ENCODE results near the gene UROS. TPM values are rescaled to one million over a fixed set of nuclear protein-coding genes. Genes with fewer than 3 reads are reported as not detected.

Gene UROS
- total RNA-seq = 51.4 TPM

GRCh38 chr10:125822878-125823662 is at the start of gene UROS, which contains the start of gene BCCIP:
Gene UROS (minus strand): TSS chr10:125823258. CDS start chr10:125816499, 6,759 bp downstream.
Gene BCCIP (plus strand): TSS chr10:125823546. CDS start chr10:125823558, 12 bp downstream.
- DNase-seq (ENCODE audit: low spot score in 2 of 2) = peak; percentile 89 to 93
- FAIRE-seq = no peak

GRCh38 chr10:125871338-125871737 is 48.3 kb upstream of the UROS start:
- DNase-seq (ENCODE audit: low spot score in 2 of 2) (no peak), FAIRE-seq (no peak)

GRCh38 chr10:125868372-125868975 is 45.4 kb upstream of the UROS start:
- DNase-seq (ENCODE audit: low spot score in 2 of 2) (no peak), FAIRE-seq (peak; percentile 55)

- no peak for DNase-seq (ENCODE audit: low spot score in 2 of 2)
- no peak for FAIRE-seq
These were observed 43.5 kb upstream of the UROS start for GRCh38 chr10:125866421-125867029.

GRCh38 chr10:125865120-125865519 is 42.1 kb upstream of the UROS start:
- FAIRE-seq = no peak
- DNase-seq (ENCODE audit: low spot score in 2 of 2) = no peak

- FAIRE-seq (no peak), DNase-seq (ENCODE audit: low spot score in 2 of 2) (no peak)
These were observed 36.2 kb upstream of the UROS start for GRCh38 chr10:125859128-125859817.

GRCh38 chr10:125857185-125857760 is 34.2 kb upstream of the UROS start:
- DNase-seq (ENCODE audit: low spot score in 2 of 2) (no peak), FAIRE-seq (no peak)

GRCh38 chr10:125852487-125852886 is 29.4 kb upstream of the UROS start:
- no peak for FAIRE-seq
- no peak for DNase-seq (ENCODE audit: low spot score in 2 of 2)

- DNase-seq (ENCODE audit: low spot score in 2 of 2) (no peak), FAIRE-seq (no peak)
These were observed 28.0 kb upstream of the UROS start for GRCh38 chr10:125850766-125851731.

GRCh38 chr10:125849448-125849847 is 26.4 kb upstream of the UROS start:
- DNase-seq (ENCODE audit: low spot score in 2 of 2) = no peak

GRCh38 chr10:125848857-125849256 is 25.8 kb upstream of the UROS start:
- no peak for FAIRE-seq
- DNase-seq (ENCODE audit: low spot score in 2 of 2) = no peak

More at GRCh38 chr10:125849448-125849847, 26.4 kb upstream of the UROS start:
- no peak for FAIRE-seq

- FAIRE-seq = no peak
These were observed 25.3 kb upstream of the UROS start for GRCh38 chr10:125848371-125848770.

GRCh38 chr10:125846894-125847293 is 23.8 kb upstream of the UROS start:
- FAIRE-seq = no peak
- no peak for DNase-seq (ENCODE audit: low spot score in 2 of 2)

More at GRCh38 chr10:125848371-125848770, 25.3 kb upstream of the UROS start:
- DNase-seq (ENCODE audit: low spot score in 2 of 2) = no peak

GRCh38 chr10:125845617-125846016 is 22.6 kb upstream of the UROS start:
- no peak for FAIRE-seq
- DNase-seq (ENCODE audit: low spot score in 2 of 2) = no peak

GRCh38 chr10:125844751-125845221 is 21.7 kb upstream of the UROS start:
- FAIRE-seq = no peak
- DNase-seq (ENCODE audit: low spot score in 2 of 2) = no peak

GRCh38 chr10:125843603-125844329 is 20.7 kb upstream of the UROS start:
- no peak for DNase-seq (ENCODE audit: low spot score in 2 of 2)
- FAIRE-seq = no peak

GRCh38 chr10:125840955-125841354 is 17.9 kb upstream of the UROS start:
- DNase-seq (ENCODE audit: low spot score in 2 of 2) (no peak), FAIRE-seq (no peak)

- FAIRE-seq (no peak), DNase-seq (ENCODE audit: low spot score in 2 of 2) (no peak)
These were observed 17.3 kb upstream of the UROS start for GRCh38 chr10:125840406-125840805.

All from frontal cortex (tissue), 4 donors.